HepG2 (cell line): ENCODE results near the gene ATAD3C. TPM values are rescaled to one million over a fixed set of nuclear protein-coding genes. Genes with fewer than 3 reads are reported as not detected.

ENCODE experiments used
- ESRRA ChIP-seq: sonication (generic); formaldehyde crosslinking; IDR thresholded peaks from 2 replicates; pipeline ENCODE4 v1.5.1; 2020; ENCODE audit warnings: mild to moderate bottlenecking, low read depth, missing genetic modification reagents
- HIVEP1 ChIP-seq: sonication (generic); formaldehyde crosslinking; IDR thresholded peaks from 2 replicates; pipeline ENCODE4 v1.4.0; 2020; ENCODE audit warnings: mild to moderate bottlenecking, missing genetic modification reagents
- HNF4G ChIP-seq, 2 experiments: sonication (generic) in 1 of 2; formaldehyde crosslinking in 1 of 2; IDR thresholded peaks; 2 replicates each; pipeline versions ENCODE4 v1.4.0 to v1.6.1; 2011 to 2020; ENCODE audit warnings: borderline replicate concordance in 2 of 2, low read depth in 2 of 2, mild to moderate bottlenecking in 2 of 2, low read length in 1 of 2, missing genetic modification reagents in 1 of 2, moderate library complexity in 1 of 2
- KLF9 ChIP-seq: IDR thresholded peaks from 2 replicates; pipeline ENCODE4 v1.6.1; 2016; ENCODE audit warnings: low read depth
- MEIS1 ChIP-seq: sonication (generic); formaldehyde crosslinking; IDR thresholded peaks from 2 replicates; pipeline ENCODE4 v1.9.0; 2021; ENCODE audit warnings: mild to moderate bottlenecking, missing genetic modification reagents, moderate library complexity, borderline replicate concordance
- PPARG ChIP-seq: conservative IDR thresholded peaks from 2 replicates; pipeline ENCODE4 v1.6.1; 2016; ENCODE audit warnings: missing biosample characterization, missing genetic modification reagents
- RBM39 ChIP-seq: fragments of 200-400 bp; formaldehyde crosslinking; IDR thresholded peaks from one replicate; pipeline ENCODE4 v1.6.1; 2018; ENCODE audit warnings: antibody characterized with exemption, mild to moderate bottlenecking, low read depth, low read length; ENCODE audit not compliant: poor library complexity, severe bottlenecking
- RFX3 ChIP-seq: IDR thresholded peaks from 2 replicates; pipeline ENCODE4 v1.6.1; 2016; ENCODE audit warnings: missing biosample characterization, missing genetic modification reagents
- SALL2 ChIP-seq: sonication (generic); formaldehyde crosslinking; IDR thresholded peaks from 2 replicates; pipeline ENCODE4 v1.8.1; 2023; ENCODE audit warnings: mild to moderate bottlenecking, missing genetic modification reagents, inconsistent platforms
- SMAD9 ChIP-seq: sonication (generic); formaldehyde crosslinking; IDR thresholded peaks from 2 replicates; pipeline ENCODE4 v1.5.1; 2020; ENCODE audit warnings: mild to moderate bottlenecking, missing genetic modification reagents
- SPEN ChIP-seq: sonication (generic); formaldehyde crosslinking; IDR thresholded peaks from 2 replicates; pipeline ENCODE4 v1.5.1; 2020; ENCODE audit warnings: low read depth, mild to moderate bottlenecking, missing genetic modification reagents
- THYN1 ChIP-seq: sonication (generic); formaldehyde crosslinking; IDR thresholded peaks from 2 replicates; pipeline ENCODE4 v1.8.1; 2023; ENCODE audit warnings: low read depth, mild to moderate bottlenecking, moderate library complexity, missing genetic modification reagents, borderline replicate concordance
- TRIM24 ChIP-seq: sonication (generic); formaldehyde crosslinking; IDR thresholded peaks from 2 replicates; pipeline ENCODE4 v1.8.0; 2022; ENCODE audit warnings: mild to moderate bottlenecking, missing genetic modification reagents
- ZFP90 ChIP-seq: sonication (generic); formaldehyde crosslinking; IDR thresholded peaks from 2 replicates; pipeline ENCODE4 v1.8.0; 2022; ENCODE audit warnings: missing genetic modification reagents, mild to moderate bottlenecking, inconsistent platforms, borderline replicate concordance
- ZNF3 ChIP-seq: IDR thresholded peaks from 2 replicates; pipeline ENCODE4 v1.7.0; 2017; ENCODE audit warnings: inconsistent platforms
- ZNF549 ChIP-seq: sonication (generic); formaldehyde crosslinking; IDR thresholded peaks from 2 replicates; pipeline ENCODE4 v1.5.0; 2020; ENCODE audit warnings: missing genetic modification reagents
- ZNF562 ChIP-seq: sonication (generic); formaldehyde crosslinking; IDR thresholded peaks from 2 replicates; pipeline ENCODE4 v1.8.0; 2022; ENCODE audit warnings: missing genetic modification reagents, borderline replicate concordance
- ZNF615 ChIP-seq: sonication (generic); formaldehyde crosslinking; IDR thresholded peaks from 2 replicates; pipeline ENCODE4 v1.5.0; 2020; ENCODE audit warnings: mild to moderate bottlenecking, missing genetic modification reagents, borderline replicate concordance
- polyA plus RNA-seq, 8 experiments: library from polyadenylated mRNA; depleted of rRNA in 3 of 8; stranded (reverse) in 7 of 8; unstranded in 1 of 8; fragments of >200 nt; fragmentation: Illumina TruSeq in 4 of 8; extraction: Trizol in 4 of 8; gene quantifications; 2 replicates each; pipeline versions ENCODE4 v1.2.1 to v1.2.3, GENCODE V29; 2011 to 2016; ENCODE audit warnings: low read depth in 4 of 8, missing spikeins in 1 of 8, mixed read lengths in 1 of 8; ENCODE audit not compliant: insufficient read depth in 1 of 8
- total RNA-seq, 5 experiments: library from RNA; depleted of rRNA; stranded (reverse); fragments of >200 nt; fragmentation: Illumina TruSeq; extraction: Trizol; gene quantifications; 2 replicates each; pipeline ENCODE4 v1.2.3, GENCODE V29; 2016; ENCODE audit warnings: low read depth in 1 of 5
- TF ChIP-seq, protein P1 (sequence below): IDR thresholded peaks from 2 replicates; pipeline ENCODE4 v1.6.1; 2016
- TF ChIP-seq, protein P2 (sequence below): sonication (generic); formaldehyde crosslinking; IDR thresholded peaks from 2 replicates; pipeline ENCODE4 v1.4.0; 2020; ENCODE audit warnings: missing genetic modification reagents, borderline replicate concordance
- TF ChIP-seq, protein P3 (sequence below): sonication (generic); formaldehyde crosslinking; IDR thresholded peaks from 2 replicates; pipeline ENCODE4 v1.8.1; 2023; ENCODE audit warnings: mild to moderate bottlenecking, missing genetic modification reagents

ATAD3C gene
- total and polyA plus RNA-seq, 2 of the 13 experiments (the other 11 are each of a cell fraction or from before 2014, with no cell fraction given), result 2.4 to 3.2 TPM

DNA sequence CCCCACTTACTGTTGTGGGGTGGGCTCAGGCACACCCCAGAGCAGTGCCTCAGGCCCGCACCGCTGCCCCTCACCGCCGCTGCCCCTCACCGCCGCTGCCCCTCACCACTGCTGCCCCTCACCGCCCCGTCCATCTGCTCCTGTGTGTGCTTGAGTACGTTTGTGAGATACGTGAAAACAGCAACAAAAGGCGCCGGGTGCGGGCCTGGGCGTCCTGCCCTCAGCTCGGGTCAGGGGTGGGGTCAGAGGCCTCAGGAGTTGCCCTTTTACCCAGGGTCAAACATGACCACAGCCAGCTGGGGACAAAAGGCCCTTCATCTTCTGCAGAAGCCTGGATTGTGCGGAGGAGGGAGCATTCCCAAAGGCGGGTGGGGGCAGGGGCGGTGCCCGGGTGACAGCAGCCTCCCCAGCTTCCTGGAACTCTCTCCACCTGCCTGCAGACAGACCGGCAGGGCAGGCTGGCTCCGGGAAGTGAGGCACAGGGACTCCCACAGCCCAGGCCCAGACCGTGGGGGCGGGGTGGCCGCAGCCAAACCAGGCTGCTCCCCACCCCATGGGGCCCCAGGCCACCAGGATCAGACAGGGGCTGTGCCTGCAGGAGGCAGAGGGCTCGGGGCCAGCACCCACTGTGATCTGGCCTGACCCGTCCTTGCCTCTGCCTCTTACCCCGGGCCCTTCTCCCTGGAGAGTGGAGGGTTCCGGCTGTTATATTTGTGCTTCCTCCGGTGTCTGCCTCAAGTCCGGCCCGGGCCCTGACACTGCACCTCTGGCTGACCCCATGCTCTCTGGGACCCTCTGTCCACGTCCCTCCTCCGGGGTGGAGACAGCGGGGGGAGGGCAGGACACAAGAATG is 16.3 kb upstream of the ATAD3C start (continued):
- peak; percentile 22; the same call in 1 of the 2 replicates for TF ChIP-seq MEIS1 (CRISPR knock-in tag)
- TF ChIP-seq THYN1, result no peak
- TF ChIP-seq HNF4G (IDR thresholded peaks at IDR 0.05; ENCODE audit: borderline replicate concordance, low read depth, low read length), result peak; percentile 83
- TF ChIP-seq HNF4G (CRISPR knock-in tag; IDR thresholded peaks at IDR 0.05; ENCODE audit: borderline replicate concordance, low read depth), result peak; percentile 90
- TF ChIP-seq KLF9 (CRISPR knock-in tag), result 0 out of 2 replicates have a peak, but pooled peaks have one; percentile 47
- no peak for TF ChIP-seq ZNF3 (CRISPR knock-in tag)
- TF ChIP-seq SALL2 (CRISPR knock-in tag), result no peak
- TF ChIP-seq, protein P1, sequence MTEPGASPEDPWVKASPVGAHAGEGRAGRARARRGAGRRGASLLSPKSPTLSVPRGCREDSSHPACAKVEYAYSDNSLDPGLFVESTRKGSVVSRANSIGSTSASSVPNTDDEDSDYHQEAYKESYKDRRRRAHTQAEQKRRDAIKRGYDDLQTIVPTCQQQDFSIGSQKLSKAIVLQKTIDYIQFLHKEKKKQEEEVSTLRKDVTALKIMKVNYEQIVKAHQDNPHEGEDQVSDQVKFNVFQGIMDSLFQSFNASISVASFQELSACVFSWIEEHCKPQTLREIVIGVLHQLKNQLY (CRISPR knock-in tag), result no peak; the same call in 1 of the 2 replicates
- TF ChIP-seq, protein P2, sequence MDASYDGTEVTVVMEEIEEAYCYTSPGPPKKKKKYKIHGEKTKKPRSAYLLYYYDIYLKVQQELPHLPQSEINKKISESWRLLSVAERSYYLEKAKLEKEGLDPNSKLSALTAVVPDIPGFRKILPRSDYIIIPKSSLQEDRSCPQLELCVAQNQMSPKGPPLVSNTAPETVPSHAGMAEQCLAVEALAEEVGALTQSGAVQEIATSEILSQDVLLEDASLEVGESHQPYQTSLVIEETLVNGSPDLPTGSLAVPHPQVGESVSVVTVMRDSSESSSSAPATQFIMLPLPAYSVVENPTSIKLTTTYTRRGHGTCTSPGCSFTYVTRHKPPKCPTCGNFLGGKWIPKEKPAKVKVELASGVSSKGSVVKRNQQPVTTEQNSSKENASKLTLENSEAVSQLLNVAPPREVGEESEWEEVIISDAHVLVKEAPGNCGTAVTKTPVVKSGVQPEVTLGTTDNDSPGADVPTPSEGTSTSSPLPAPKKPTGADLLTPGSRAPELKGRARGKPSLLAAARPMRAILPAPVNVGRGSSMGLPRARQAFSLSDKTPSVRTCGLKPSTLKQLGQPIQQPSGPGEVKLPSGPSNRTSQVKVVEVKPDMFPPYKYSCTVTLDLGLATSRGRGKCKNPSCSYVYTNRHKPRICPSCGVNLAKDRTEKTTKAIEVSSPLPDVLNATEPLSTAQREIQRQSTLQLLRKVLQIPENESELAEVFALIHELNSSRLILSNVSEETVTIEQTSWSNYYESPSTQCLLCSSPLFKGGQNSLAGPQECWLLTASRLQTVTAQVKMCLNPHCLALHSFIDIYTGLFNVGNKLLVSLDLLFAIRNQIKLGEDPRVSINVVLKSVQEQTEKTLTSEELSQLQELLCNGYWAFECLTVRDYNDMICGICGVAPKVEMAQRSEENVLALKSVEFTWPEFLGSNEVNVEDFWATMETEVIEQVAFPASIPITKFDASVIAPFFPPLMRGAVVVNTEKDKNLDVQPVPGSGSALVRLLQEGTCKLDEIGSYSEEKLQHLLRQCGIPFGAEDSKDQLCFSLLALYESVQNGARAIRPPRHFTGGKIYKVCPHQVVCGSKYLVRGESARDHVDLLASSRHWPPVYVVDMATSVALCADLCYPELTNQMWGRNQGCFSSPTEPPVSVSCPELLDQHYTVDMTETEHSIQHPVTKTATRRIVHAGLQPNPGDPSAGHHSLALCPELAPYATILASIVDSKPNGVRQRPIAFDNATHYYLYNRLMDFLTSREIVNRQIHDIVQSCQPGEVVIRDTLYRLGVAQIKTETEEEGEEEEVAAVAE (CRISPR knock-in tag), result peak; percentile 74; the same call in 1 of the 2 replicates
- peak; percentile 78 for TF ChIP-seq RBM39
- TF ChIP-seq, protein P3, sequence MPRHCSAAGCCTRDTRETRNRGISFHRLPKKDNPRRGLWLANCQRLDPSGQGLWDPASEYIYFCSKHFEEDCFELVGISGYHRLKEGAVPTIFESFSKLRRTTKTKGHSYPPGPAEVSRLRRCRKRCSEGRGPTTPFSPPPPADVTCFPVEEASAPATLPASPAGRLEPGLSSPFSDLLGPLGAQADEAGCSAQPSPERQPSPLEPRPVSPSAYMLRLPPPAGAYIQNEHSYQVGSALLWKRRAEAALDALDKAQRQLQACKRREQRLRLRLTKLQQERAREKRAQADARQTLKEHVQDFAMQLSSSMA (CRISPR knock-in tag), result 0 out of 2 replicates have a peak, but pooled peaks have one; percentile 65
- TF ChIP-seq SMAD9 (CRISPR knock-in tag), result 0 out of 2 replicates have a peak, but pooled peaks have one; percentile 43
- no peak for TF ChIP-seq TRIM24 (CRISPR knock-in tag)
- TF ChIP-seq ZNF615 (CRISPR knock-in tag), result peak; percentile 94; the same call in 1 of the 2 replicates
- TF ChIP-seq ZNF562 (CRISPR knock-in tag), result no peak
- TF ChIP-seq SPEN (CRISPR knock-in tag), result peak; percentile 69
- peak; percentile 95 for TF ChIP-seq ESRRA (CRISPR knock-in tag)
- TF ChIP-seq HIVEP1, result peak; percentile 99
- TF ChIP-seq PPARG, result peak; percentile 64; the same call in 1 of the 2 replicates
- TF ChIP-seq ZFP90, result 0 out of 2 replicates have a peak, but pooled peaks have one; percentile 20
- no peak for TF ChIP-seq ZNF549 (CRISPR knock-in tag)
- no peak for TF ChIP-seq RFX3 (CRISPR knock-in tag)
